ENCODE results near the gene NBEA.

DNA sequence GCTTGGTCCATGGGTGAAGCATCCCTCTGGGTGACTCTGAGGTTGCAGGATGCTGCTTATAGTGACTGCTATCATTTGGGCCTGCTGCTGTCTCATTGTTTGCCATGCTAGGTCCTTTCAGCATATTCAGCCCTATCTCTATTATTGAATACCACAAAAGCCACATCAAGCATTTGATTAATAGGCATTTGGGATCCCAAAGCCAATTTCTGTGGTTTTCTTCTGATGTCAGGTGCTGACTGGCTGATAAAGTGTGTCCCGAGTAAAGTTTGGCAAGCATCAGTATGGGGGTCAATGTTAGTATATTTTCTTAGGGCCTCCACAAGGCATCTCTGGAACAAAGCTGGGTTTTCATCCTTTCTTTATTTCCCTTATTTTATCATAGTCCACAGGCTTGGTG is 204.6 kb downstream of the NBEA start:
- TF ChIP-seq POLR2AphosphoS5 (IDR thresholded peaks at IDR 0.05; ENCODE audit: insufficient read depth in 1 of 2, low read depth in 1 of 2) (no peak), POLR2A (IDR thresholded peaks at IDR 0.05) (no peak)
- TF ChIP-seq, protein P1, sequence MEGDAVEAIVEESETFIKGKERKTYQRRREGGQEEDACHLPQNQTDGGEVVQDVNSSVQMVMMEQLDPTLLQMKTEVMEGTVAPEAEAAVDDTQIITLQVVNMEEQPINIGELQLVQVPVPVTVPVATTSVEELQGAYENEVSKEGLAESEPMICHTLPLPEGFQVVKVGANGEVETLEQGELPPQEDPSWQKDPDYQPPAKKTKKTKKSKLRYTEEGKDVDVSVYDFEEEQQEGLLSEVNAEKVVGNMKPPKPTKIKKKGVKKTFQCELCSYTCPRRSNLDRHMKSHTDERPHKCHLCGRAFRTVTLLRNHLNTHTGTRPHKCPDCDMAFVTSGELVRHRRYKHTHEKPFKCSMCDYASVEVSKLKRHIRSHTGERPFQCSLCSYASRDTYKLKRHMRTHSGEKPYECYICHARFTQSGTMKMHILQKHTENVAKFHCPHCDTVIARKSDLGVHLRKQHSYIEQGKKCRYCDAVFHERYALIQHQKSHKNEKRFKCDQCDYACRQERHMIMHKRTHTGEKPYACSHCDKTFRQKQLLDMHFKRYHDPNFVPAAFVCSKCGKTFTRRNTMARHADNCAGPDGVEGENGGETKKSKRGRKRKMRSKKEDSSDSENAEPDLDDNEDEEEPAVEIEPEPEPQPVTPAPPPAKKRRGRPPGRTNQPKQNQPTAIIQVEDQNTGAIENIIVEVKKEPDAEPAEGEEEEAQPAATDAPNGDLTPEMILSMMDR (IDR thresholded peaks at IDR 0.05): no peak

Measured in vagina (tissue), 2 donors.